ENCODE data around the gene SLC22A1. TPM values are rescaled to one million over a fixed set of nuclear protein-coding genes. Genes with fewer than 3 reads are reported as not detected.

Gene SLC22A1
- total RNA-seq, 2 experiments from 2014 or later, result 0.31 to 1.1 TPM

- H3K9me3 Mint-ChIP-seq, result no peaks in the 10 kb centered on the region
- no peaks in the 10 kb centered on the region for H3K36me3 Mint-ChIP-seq (ENCODE audit: low read depth)
- POLR2A ChIA-PET, result no interaction called here
- DNase-seq (no peak), ATAC-seq (no peak)
- no peak for TF ChIP-seq CTCF (IDR thresholded peaks at IDR 0.05)
- no peaks in the 10 kb centered on the region for H3K4me1 Mint-ChIP-seq (ENCODE audit: low read depth)
- no peak overlapping the region for H3K4me3 Mint-ChIP-seq
- no peaks in the 10 kb centered on the region for H3K27me3 Mint-ChIP-seq
- CTCF ChIA-PET, result no interaction called here
- H3K27ac Mint-ChIP-seq, result no peak overlapping the region
- intact Hi-C loops (cut with micrococcal nuclease), result no loop called here
Measured at GRCh38 chr6:160129881-160130615, 8.4 kb downstream of the SLC22A1 start.

- H3K27me3 Mint-ChIP-seq, result no peaks in the 10 kb centered on the region
- no peak for TF ChIP-seq CTCF (IDR thresholded peaks at IDR 0.05)
- H3K9me3 Mint-ChIP-seq, result no peaks in the 10 kb centered on the region
- DNase-seq (no peak), ATAC-seq (no peak)
- no peak overlapping the region for H3K27ac Mint-ChIP-seq
- POLR2A ChIA-PET, result no interaction called here
- intact Hi-C loops (cut with micrococcal nuclease), result no loop called here
- no peak overlapping the region for H3K4me3 Mint-ChIP-seq
- CTCF ChIA-PET, result no interaction called here
- no peaks in the 10 kb centered on the region for H3K4me1 Mint-ChIP-seq (ENCODE audit: low read depth)
- H3K36me3 Mint-ChIP-seq (ENCODE audit: low read depth), result no peaks in the 10 kb centered on the region
Measured at GRCh38 chr6:160130729-160131484, 9.3 kb downstream of the SLC22A1 start.

- no peak for ATAC-seq
- H3K4me1 Mint-ChIP-seq (ENCODE audit: low read depth), result no peaks in the 10 kb centered on the region
- H3K27me3 Mint-ChIP-seq, result no peaks in the 10 kb centered on the region
- no peak overlapping the region for H3K27ac Mint-ChIP-seq
- TF ChIP-seq CTCF (IDR thresholded peaks at IDR 0.05), result no peak
- POLR2A ChIA-PET, result no interaction called here
- no peaks in the 10 kb centered on the region for H3K9me3 Mint-ChIP-seq
- no peak overlapping the region for H3K4me3 Mint-ChIP-seq
- no peaks in the 10 kb centered on the region for H3K36me3 Mint-ChIP-seq (ENCODE audit: low read depth)
- DNase-seq, result no peak
- intact Hi-C loops (cut with micrococcal nuclease), result no loop called here
- CTCF ChIA-PET, result no interaction called here
Measured at GRCh38 chr6:160131636-160132296, 10.2 kb downstream of the SLC22A1 start.

- no peaks in the 10 kb centered on the region for H3K36me3 Mint-ChIP-seq (ENCODE audit: low read depth)
- no peaks in the 10 kb centered on the region for H3K27me3 Mint-ChIP-seq
- no peak for ATAC-seq
- ChIA-PET CTCF (no interaction called here), POLR2A (no interaction called here)
- H3K27ac Mint-ChIP-seq, result no peak overlapping the region
- DNase-seq, result no peak
- intact Hi-C loops (cut with micrococcal nuclease), result no loop called here
- H3K4me1 Mint-ChIP-seq (ENCODE audit: low read depth), result no peaks in the 10 kb centered on the region
- no peaks in the 10 kb centered on the region for H3K9me3 Mint-ChIP-seq
- TF ChIP-seq CTCF (IDR thresholded peaks at IDR 0.05), result no peak
- no peak overlapping the region for H3K4me3 Mint-ChIP-seq
Measured at GRCh38 chr6:160132297-160132637, 10.7 kb downstream of the SLC22A1 start.

- peak; percentile 27 for ATAC-seq
- TF ChIP-seq CTCF (IDR thresholded peaks at IDR 0.05), result no peak
- no peak overlapping the region for H3K4me3 Mint-ChIP-seq
- CTCF ChIA-PET, result no interaction called here
- POLR2A ChIA-PET, result no interaction called here
- H3K27me3 Mint-ChIP-seq, result no peaks in the 10 kb centered on the region
- intact Hi-C loops (cut with micrococcal nuclease), result no loop called here
- no peak overlapping the region for H3K27ac Mint-ChIP-seq
- no peak for DNase-seq
- H3K9me3 Mint-ChIP-seq, result no peaks in the 10 kb centered on the region
- no peaks in the 10 kb centered on the region for H3K36me3 Mint-ChIP-seq (ENCODE audit: low read depth)
- H3K4me1 Mint-ChIP-seq (ENCODE audit: low read depth), result no peaks in the 10 kb centered on the region
Measured at GRCh38 chr6:160132776-160133338, 11.2 kb downstream of the SLC22A1 start.

Data from activated CD8-positive, alpha-beta T cell treated with anti-CD3 and anti-CD28 coated beads for 36 hours (primary cell).